Natural killer cell (primary cell): ENCODE results near the gene PI4K2A. TPM values are rescaled to one million over a fixed set of nuclear protein-coding genes. Genes with fewer than 3 reads are reported as not detected.

Source experiments
- ATAC-seq, 3 donors: fragments of 150-1000 bp in 2 of 3; fragments of 200-7000 bp in 1 of 3; cut with Tn5 transposase; 1 replicate in 1 of 3; 2 replicates in 2 of 3; pipeline ENCODE4 v1.10.0; 2021; ENCODE audit warnings: mild to moderate bottlenecking in 2 of 3, moderate library complexity in 2 of 3
- DNase-seq, 2 donors: peaks; one replicate each; pipeline versions ENCODE4 v3.0.0 to v3.0.0-alpha.2; 2013 to 2021; ENCODE audit warnings: mixed read lengths in 1 of 2
- H3K27ac ChIP-seq: one replicate; pipeline ENCODE4 v1.5.1; 2013; ENCODE audit warnings: mild to moderate bottlenecking, low read length
- H3K27me3 ChIP-seq: one replicate; pipeline ENCODE4 v1.6.1; 2013; ENCODE audit warnings: low read length; ENCODE audit not compliant: control insufficient read depth, insufficient read depth
- H3K36me3 ChIP-seq: one replicate; pipeline ENCODE4 v1.6.1; 2013; ENCODE audit warnings: low read length; ENCODE audit not compliant: control insufficient read depth, insufficient read depth
- H3K4me1 ChIP-seq: one replicate; pipeline ENCODE4 v1.6.1; 2013; ENCODE audit warnings: low read length; ENCODE audit not compliant: control insufficient read depth, insufficient read depth
- H3K4me3 ChIP-seq: one replicate; pipeline ENCODE4 v1.5.1; 2013; ENCODE audit warnings: low read length
- H3K9me3 ChIP-seq: one replicate; pipeline ENCODE4 v1.6.1; 2013; ENCODE audit warnings: low read length; ENCODE audit not compliant: control insufficient read depth, insufficient read depth
- H3K27ac Mint-ChIP-seq, 2 donors: one replicate each; pipeline ENCODE4 v1.8.0; 2022; ENCODE audit warnings: mild to moderate bottlenecking in 2 of 2, mixed read lengths in 2 of 2, moderate library complexity in 1 of 2
- H3K27me3 Mint-ChIP-seq, 2 donors: one replicate each; pipeline ENCODE4 v1.8.0; 2022; ENCODE audit warnings: low read depth in 2 of 2, mixed read lengths in 2 of 2
- H3K36me3 Mint-ChIP-seq: one replicate; pipeline ENCODE4 v1.8.0; 2022; ENCODE audit warnings: mixed read lengths
- H3K4me1 Mint-ChIP-seq, 2 donors: one replicate each; pipeline ENCODE4 v1.8.0; 2022; ENCODE audit warnings: mixed read lengths in 2 of 2
- H3K4me3 Mint-ChIP-seq: one replicate; pipeline ENCODE4 v1.8.0; 2022; ENCODE audit warnings: mild to moderate bottlenecking, moderate library complexity, mixed read lengths
- H3K9me3 Mint-ChIP-seq, 2 donors: one replicate each; pipeline ENCODE4 v1.8.0; 2022; ENCODE audit warnings: mixed read lengths in 2 of 2
- WGBS: methylation state at CpG from one replicate; pipeline ENCODE4 v1.1.7; 2013; ENCODE audit warnings: missing lambda C conversion rate; ENCODE audit not compliant: insufficient coverage; 5-methylcytosine and 5-hydroxymethylcytosine counted together
- intact Hi-C: fragments of 100-400 bp; cut with micrococcal nuclease; formaldehyde crosslinking; loops from one replicate; pipeline ENCODE4 v1.14.2; 2022
- total RNA-seq, 4 donors: library from RNA; stranded (reverse); fragments of 120-200 nt in 1 of 4; gene quantifications; one replicate each; pipeline versions ENCODE4 v1.2.3 to v1.2.4, GENCODE V29; 2013 to 2022
- TF ChIP-seq, protein P1 (sequence below): fragments of 200-600 bp; IDR thresholded peaks from one replicate; pipeline ENCODE4 v1.8.0; 2022; ENCODE audit warnings: antibody characterized with exemption

PI4K2A gene
- total RNA-seq, 3 donors from 2014 or later (not counting 1 experiment from before 2014, with no cell fraction given) = 41.3 to 66.1 (median 60.0) TPM

- DNase-seq (no peak), ATAC-seq (no peak)
- Mint-ChIP-seq H3K27ac (no peak overlapping the region), H3K4me3 (no peak overlapping the region), H3K27me3 (peaks cover 9 to 11% of the 10 kb centered on the region in 2 donors), H3K9me3 (no peaks in the 10 kb centered on the region), H3K4me1 (no peaks in the 10 kb centered on the region), H3K36me3 (no peaks in the 10 kb centered on the region)
- TF ChIP-seq, protein P1, sequence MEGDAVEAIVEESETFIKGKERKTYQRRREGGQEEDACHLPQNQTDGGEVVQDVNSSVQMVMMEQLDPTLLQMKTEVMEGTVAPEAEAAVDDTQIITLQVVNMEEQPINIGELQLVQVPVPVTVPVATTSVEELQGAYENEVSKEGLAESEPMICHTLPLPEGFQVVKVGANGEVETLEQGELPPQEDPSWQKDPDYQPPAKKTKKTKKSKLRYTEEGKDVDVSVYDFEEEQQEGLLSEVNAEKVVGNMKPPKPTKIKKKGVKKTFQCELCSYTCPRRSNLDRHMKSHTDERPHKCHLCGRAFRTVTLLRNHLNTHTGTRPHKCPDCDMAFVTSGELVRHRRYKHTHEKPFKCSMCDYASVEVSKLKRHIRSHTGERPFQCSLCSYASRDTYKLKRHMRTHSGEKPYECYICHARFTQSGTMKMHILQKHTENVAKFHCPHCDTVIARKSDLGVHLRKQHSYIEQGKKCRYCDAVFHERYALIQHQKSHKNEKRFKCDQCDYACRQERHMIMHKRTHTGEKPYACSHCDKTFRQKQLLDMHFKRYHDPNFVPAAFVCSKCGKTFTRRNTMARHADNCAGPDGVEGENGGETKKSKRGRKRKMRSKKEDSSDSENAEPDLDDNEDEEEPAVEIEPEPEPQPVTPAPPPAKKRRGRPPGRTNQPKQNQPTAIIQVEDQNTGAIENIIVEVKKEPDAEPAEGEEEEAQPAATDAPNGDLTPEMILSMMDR = no peak
- Histone ChIP-seq H3K27ac (no peak overlapping the region), H3K4me3 (no peak overlapping the region), H3K9me3 (no peaks in the 10 kb centered on the region), H3K4me1 (no peaks in the 10 kb centered on the region), H3K36me3 (no peaks in the 10 kb centered on the region), H3K27me3 (no peaks in the 10 kb centered on the region)
- intact Hi-C loops = no loop called here
- 78% methylated on average over 4 of the region's 5 CpGs for WGBS
Observed at GRCh38 chr10:97724341-97724941, 84.0 kb downstream of the PI4K2A start.

Other genes with a start within 250 kb of the PI4K2A start
- 100 to 1,000 TPM in 1 of 3 donors, 10 to 100 TPM in 2; 60.1 to 234 (median 79.2) TPM for gene RRP12, start 239.3 kb upstream of the PI4K2A start, total RNA-seq
- gene PGAM1, start 214.5 kb upstream of the PI4K2A start, total RNA-seq = 100 to 1,000 TPM in 1 of 3 donors, 10 to 100 TPM in 2; 92.6 to 104 (median 96.0) TPM
- 10 to 100 TPM; 36.9 to 44.4 (median 37.6) TPM for gene EXOSC1, start 194.7 kb upstream of the PI4K2A start, total RNA-seq
- gene ZDHHC16, start 194.5 kb upstream of the PI4K2A start, total RNA-seq = 10 to 100 TPM; 11.3 to 18.7 (median 12.7) TPM
- gene MMS19, start 142.2 kb upstream of the PI4K2A start, total RNA-seq = 10 to 100 TPM; 53.8 to 68.4 (median 61.7) TPM
- gene UBTD1, start 141.7 kb upstream of the PI4K2A start, total RNA-seq = 1 to 10 TPM in 1 of 3 donors, under 1 TPM in 2; 0.70 to 1.1 (median 0.75) TPM
- not detected for gene ANKRD2, start 67.9 kb upstream of the PI4K2A start, total RNA-seq
- not detected for gene HOGA1, start 56.3 kb upstream of the PI4K2A start, total RNA-seq
- under 1 TPM in 1 of 3 donors, not detected in 2; 0.32 TPM for gene C10orf62, start 51.0 kb upstream of the PI4K2A start, total RNA-seq
- gene MORN4, start 7.2 kb upstream of the PI4K2A start, total RNA-seq = 1 to 10 TPM in 2 of 3 donors, under 1 TPM in 1; 0.14 to 2.0 (median 1.6) TPM
- gene AVPI1, start 46.6 kb downstream of the PI4K2A start, total RNA-seq = 1 to 10 TPM; 6.1 to 8.4 (median 6.8) TPM
- under 1 TPM; 0.40 to 0.84 (median 0.40) TPM for gene MARVELD1, start 73.1 kb downstream of the PI4K2A start, total RNA-seq
- gene ZFYVE27, start 96.5 kb downstream of the PI4K2A start, total RNA-seq = 10 to 100 TPM; 63.0 to 82.8 (median 76.4) TPM
- not detected for gene SFRP5, start 131.3 kb downstream of the PI4K2A start, total RNA-seq
- 1 to 10 TPM; 4.1 to 4.6 (median 4.1) TPM for gene GOLGA7B, start 209.2 kb downstream of the PI4K2A start, total RNA-seq